Measurements from ENCODE around the gene HIVEP3. TPM values are rescaled to one million over a fixed set of nuclear protein-coding genes. Genes with fewer than 3 reads are reported as not detected.

Gene HIVEP3
- total RNA-seq, 1 donor = 1.8 TPM

DNA sequence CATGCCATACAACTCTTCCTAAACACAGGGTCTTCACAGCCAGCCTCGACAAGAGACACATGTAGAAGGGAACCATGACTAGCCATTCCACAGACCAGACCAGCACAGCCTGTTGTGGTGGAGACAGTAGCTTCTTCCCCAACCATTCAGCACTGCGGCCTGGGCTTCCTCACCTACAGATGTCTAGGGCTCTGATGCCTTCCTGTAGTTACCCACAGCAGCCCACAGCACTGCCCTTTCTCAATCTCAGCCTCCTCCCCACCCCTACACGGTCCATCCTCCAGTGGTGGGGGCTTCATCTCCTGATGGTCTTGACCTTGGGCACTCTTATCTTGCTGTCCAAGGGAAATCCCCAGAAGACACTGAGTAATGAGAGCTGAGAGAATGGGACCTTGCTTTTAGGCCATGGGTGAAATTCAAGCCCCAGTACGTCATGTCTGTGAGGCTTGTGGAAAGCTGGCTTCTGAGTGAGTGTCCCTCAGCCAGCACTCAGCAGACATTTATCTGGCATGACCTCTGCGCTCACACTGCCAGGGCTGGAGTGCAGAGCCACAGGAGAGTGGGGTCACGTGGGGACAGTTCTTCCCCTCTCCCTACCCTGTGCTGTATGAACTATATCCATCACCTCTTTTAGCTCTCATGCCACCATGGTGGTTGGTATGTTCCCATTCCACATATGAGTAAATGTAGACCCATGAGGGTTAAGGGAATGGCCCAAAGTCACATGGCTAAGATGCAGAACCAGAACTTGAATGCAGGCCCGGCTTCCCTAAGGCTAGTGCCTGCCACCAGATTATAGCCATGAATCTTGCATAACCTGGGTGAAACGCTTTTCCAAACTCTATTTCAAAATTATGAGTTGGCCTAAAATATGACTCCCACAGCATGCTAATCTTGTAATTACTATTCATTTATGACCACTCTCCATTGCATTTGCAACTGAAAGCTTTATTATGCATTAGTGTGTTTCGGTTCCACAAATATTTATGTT, 104.7 kb downstream of the HIVEP3 start:
- Histone ChIP-seq H3K4me1 (ENCODE audit: insufficient read depth, low read length) (peaks cover 15% of the 10 kb centered on the region), H3K36me3 (ENCODE audit: insufficient read depth, low read length) (no peaks in the 10 kb centered on the region), H3K27me3 (ENCODE audit: insufficient read depth, low read length) (peaks cover 2% of the 10 kb centered on the region), H3K79me2 (ENCODE audit: insufficient read depth, low read length) (no peaks in the 10 kb centered on the region), H3K9me3 (ENCODE audit: low read depth, low read length) (no peaks in the 10 kb centered on the region), H2AFZ (ENCODE audit: low read length) (no peak overlapping the region), H3K4me3 (ENCODE audit: insufficient read depth, low read length) (no peak overlapping the region), H3K4me2 (ENCODE audit: insufficient read depth, low read length) (no peak overlapping the region), H4K20me1 (ENCODE audit: insufficient read depth, low read length) (no peaks in the 10 kb centered on the region), H3K27ac (ENCODE audit: low read depth, low read length) (no peak overlapping the region)
- TF ChIP-seq CTCF (IDR thresholded peaks at IDR 0.05; ENCODE audit: extremely low read depth, low read depth, low read length) = no peak
- no peak for DNase-seq (ENCODE audit: insufficient read length, low spot score, missing footprints)

DNA sequence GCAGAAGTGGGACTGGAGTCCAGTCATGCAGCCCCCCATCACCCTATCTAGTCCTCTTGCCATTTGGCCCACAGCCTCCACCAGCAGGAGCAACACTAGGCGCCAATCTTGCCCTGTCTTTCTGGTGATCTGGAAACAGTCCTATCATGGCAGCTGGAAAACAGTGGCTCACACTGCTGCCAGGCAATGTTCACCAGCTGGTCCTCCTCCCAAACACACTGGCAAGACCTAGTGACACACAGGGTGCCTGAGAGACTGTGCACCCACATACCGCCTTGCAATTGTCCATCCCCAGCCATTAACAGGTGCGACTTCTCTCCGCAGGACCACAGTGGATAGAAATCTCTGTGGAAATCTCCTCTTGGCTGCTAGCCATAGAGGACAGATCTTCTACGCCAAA, 105.5 kb downstream of the HIVEP3 start:
- Histone ChIP-seq H3K27me3 (ENCODE audit: insufficient read depth, low read length) (no peaks in the 10 kb centered on the region), H3K79me2 (ENCODE audit: insufficient read depth, low read length) (no peaks in the 10 kb centered on the region), H3K4me2 (ENCODE audit: insufficient read depth, low read length) (no peak overlapping the region), H3K9me3 (ENCODE audit: low read depth, low read length) (no peaks in the 10 kb centered on the region), H2AFZ (ENCODE audit: low read length) (no peak overlapping the region), H3K27ac (ENCODE audit: low read depth, low read length) (no peak overlapping the region), H3K36me3 (ENCODE audit: insufficient read depth, low read length) (no peaks in the 10 kb centered on the region), H4K20me1 (ENCODE audit: insufficient read depth, low read length) (no peaks in the 10 kb centered on the region), H3K4me3 (ENCODE audit: insufficient read depth, low read length) (no peak overlapping the region), H3K4me1 (ENCODE audit: insufficient read depth, low read length) (peaks cover 15% of the 10 kb centered on the region)
- DNase-seq (ENCODE audit: insufficient read length, low spot score, missing footprints) = no peak
- TF ChIP-seq CTCF (IDR thresholded peaks at IDR 0.05; ENCODE audit: extremely low read depth, low read depth, low read length) = no peak

DNA sequence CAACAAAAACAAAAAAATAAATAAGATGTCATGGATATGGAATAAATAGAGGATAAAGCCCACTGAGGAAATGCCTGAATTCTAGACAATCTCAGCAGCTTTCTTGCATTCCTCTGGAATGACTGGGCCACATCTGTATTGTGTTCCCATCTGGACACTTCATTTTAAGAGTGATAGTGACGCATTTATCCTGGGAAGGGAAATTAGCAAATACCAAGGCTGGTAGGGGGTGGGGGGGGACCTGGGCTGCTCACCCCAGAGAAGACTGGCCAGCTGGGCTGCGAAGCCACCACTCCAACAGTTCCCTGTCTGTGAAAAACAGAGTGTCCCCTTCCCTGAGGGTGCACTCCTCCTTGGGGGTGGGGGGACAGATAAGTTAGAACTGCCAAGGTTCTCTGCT, 106.3 kb downstream of the HIVEP3 start:
- Histone ChIP-seq H3K9me3 (ENCODE audit: low read depth, low read length) (no peaks in the 10 kb centered on the region), H2AFZ (ENCODE audit: low read length) (no peak overlapping the region), H3K4me1 (ENCODE audit: insufficient read depth, low read length) (peaks cover 15% of the 10 kb centered on the region), H3K27me3 (ENCODE audit: insufficient read depth, low read length) (no peaks in the 10 kb centered on the region), H3K79me2 (ENCODE audit: insufficient read depth, low read length) (no peaks in the 10 kb centered on the region), H3K4me3 (ENCODE audit: insufficient read depth, low read length) (no peak overlapping the region), H3K27ac (ENCODE audit: low read depth, low read length) (peak overlapping the region; percentile 71), H4K20me1 (ENCODE audit: insufficient read depth, low read length) (no peaks in the 10 kb centered on the region), H3K36me3 (ENCODE audit: insufficient read depth, low read length) (no peaks in the 10 kb centered on the region), H3K4me2 (ENCODE audit: insufficient read depth, low read length) (peak overlapping the region; percentile 54)
- no peak for DNase-seq (ENCODE audit: insufficient read length, low spot score, missing footprints)
- no peak for TF ChIP-seq CTCF (IDR thresholded peaks at IDR 0.05; ENCODE audit: extremely low read depth, low read depth, low read length)

DNA sequence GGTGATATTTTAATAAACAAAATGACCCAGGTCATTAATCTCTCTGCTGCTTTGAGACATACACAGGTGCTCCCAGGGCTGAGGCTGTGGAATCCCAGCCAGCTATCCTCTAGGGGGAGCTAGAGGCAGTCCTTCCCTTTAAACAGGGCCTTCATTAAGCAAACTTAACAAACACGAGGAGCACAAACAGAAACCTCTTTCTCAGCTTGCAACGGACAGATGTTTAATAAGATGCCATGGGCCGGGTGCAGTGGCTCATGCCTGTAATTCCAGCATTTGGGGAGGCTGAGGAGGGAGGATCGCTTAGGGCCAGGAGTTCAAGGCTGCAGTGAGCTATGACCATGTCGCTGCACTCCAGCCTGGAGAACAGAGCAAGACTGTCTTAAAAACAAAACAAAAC, 106.7 kb downstream of the HIVEP3 start:
- Histone ChIP-seq H3K27me3 (ENCODE audit: insufficient read depth, low read length) (no peaks in the 10 kb centered on the region), H2AFZ (ENCODE audit: low read length) (no peak overlapping the region), H3K79me2 (ENCODE audit: insufficient read depth, low read length) (no peaks in the 10 kb centered on the region), H3K9me3 (ENCODE audit: low read depth, low read length) (no peaks in the 10 kb centered on the region), H3K36me3 (ENCODE audit: insufficient read depth, low read length) (no peaks in the 10 kb centered on the region), H3K4me1 (ENCODE audit: insufficient read depth, low read length) (peaks cover 15% of the 10 kb centered on the region), H3K4me2 (ENCODE audit: insufficient read depth, low read length) (peak overlapping the region; percentile 54), H3K4me3 (ENCODE audit: insufficient read depth, low read length) (peak overlapping the region; percentile 36), H4K20me1 (ENCODE audit: insufficient read depth, low read length) (no peaks in the 10 kb centered on the region), H3K27ac (ENCODE audit: low read depth, low read length) (peak overlapping the region; percentile 71)
- peak; percentile 88 for TF ChIP-seq CTCF (IDR thresholded peaks at IDR 0.05; ENCODE audit: extremely low read depth, low read depth, low read length)
- DNase-seq (ENCODE audit: insufficient read length, low spot score, missing footprints) = no peak

Measured in osteoblast (primary cell).